HG02870 (cell line): ENCODE results near the gene TINAGL1.

ENCODE experiments used
- ATAC-seq: cut with Tn5 transposase; IDR thresholded peaks from one replicate; pipeline ENCODE4 v1.9.1; 2021; ENCODE audit warnings: mild to moderate bottlenecking, moderate library complexity; ENCODE audit not compliant: unreplicated experiment

TINAGL1 gene, protein sequence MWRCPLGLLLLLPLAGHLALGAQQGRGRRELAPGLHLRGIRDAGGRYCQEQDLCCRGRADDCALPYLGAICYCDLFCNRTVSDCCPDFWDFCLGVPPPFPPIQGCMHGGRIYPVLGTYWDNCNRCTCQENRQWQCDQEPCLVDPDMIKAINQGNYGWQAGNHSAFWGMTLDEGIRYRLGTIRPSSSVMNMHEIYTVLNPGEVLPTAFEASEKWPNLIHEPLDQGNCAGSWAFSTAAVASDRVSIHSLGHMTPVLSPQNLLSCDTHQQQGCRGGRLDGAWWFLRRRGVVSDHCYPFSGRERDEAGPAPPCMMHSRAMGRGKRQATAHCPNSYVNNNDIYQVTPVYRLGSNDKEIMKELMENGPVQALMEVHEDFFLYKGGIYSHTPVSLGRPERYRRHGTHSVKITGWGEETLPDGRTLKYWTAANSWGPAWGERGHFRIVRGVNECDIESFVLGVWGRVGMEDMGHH

DNA sequence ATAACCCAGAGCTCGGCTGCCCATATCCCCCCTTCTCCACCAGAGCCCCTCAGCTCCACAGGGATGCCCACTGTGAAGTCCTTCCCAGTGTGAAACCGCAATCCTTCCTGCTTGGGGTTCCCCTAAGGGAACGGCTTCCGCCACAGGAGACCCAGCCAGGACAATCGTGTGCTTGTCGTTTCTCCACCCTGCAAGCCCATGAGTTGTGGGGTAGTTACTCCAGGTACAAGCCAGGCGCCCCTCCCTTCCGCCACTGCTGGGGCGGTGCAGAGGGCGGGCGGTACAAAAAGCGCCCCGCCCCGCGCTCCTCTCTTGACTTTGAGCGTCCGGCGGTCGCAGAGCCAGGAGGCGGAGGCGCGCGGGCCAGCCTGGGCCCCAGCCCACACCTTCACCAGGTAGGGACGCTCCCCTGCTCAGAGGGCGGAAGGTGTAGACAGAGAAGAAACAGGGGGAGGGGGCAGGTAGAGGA, at the start of gene TINAGL1:
Gene TINAGL1 (plus strand): TSS at position 315 of the 469 bp plus-strand sequence. CDS start 634 bp downstream, outside the sequence.
- no peak for ATAC-seq

DNA sequence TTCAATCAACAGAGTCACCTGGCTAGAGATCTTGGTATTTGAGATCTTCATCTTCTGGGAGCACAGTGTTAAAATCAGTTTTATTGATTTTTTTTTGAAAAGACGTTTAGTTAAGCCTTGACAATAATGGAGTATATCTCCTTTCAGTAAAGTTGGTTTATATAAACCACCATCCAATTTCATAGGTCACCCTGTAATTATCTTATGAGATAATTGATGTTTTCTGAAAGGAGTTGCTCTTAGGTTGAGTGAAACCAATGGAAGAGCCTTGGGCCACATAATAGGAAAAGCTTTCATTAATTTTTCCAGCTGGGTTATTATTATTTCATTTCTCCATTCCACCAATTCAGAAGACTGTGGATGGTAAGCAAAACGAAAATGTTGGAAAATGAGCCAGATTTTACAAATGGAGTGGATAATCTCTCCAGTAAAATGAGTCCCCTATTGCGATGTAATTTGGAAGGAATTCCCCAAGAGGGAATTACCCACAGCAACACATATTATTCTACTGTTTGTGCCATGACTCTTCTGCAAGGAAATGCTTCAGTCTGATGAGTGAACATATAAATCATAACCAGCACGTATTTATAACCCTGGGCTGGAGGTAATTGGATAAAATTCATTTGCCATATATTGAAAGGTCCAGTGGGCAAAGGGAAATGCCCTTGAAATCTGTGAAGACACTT, 46.2 kb upstream of the TINAGL1 start:
- no peak for ATAC-seq

DNA sequence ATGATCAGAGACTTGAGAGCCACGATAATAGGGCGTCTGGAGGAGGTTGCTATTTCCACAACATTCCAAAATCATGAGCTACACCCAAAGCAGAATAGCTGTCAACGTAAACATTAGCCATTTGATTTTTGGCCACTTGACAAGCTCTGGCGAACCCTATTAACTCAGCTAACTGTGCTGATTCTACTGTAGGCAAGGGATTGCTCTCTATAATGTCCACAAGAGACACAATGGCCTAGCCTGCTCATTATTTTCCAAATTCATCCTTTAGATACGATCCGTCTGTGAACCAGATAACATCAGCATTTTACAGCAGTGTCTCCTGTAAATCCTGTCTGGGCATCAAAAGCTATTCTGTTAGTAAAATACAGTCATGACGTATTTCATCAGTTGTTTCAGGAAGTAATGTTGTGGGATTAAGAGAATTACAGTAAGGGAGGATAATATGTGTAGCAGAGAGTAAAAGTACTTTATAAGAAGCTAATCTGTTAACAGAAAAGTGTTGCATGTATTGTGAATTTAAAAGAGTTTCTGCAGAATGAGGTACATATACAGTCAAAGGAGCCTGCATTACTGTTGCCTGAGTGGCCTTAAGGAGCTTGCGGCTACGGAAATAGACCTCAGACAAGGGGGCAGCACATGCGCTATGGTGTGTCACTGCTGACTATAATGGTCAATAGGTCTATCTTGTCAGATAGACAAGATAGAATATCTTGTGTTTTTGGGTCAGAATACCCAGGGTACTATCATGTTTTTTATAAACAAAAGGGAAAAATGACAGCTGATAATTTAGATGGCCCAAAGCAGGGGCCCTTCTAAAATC, 44.9 kb upstream of the TINAGL1 start:
- no peak for ATAC-seq

DNA sequence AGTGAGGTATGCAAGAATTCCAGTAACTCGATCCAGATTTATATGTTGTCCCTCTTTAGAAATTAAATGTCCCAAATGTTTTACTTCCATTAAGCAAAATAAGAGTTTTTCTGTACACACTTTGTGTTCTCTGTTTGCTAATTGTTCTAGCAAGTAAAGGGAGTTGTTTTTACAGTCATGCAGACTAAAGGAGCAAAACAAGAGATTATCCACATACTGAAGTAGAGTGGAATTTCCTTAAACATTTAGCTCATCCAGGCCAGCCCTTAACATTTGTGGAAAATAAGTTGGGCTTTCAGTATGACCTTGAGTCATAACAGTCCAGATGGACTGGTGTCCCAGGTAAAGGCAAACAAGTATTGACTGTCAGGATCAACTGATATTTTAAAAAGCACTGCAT, 44.1 kb upstream of the TINAGL1 start:
- ATAC-seq = no peak

DNA sequence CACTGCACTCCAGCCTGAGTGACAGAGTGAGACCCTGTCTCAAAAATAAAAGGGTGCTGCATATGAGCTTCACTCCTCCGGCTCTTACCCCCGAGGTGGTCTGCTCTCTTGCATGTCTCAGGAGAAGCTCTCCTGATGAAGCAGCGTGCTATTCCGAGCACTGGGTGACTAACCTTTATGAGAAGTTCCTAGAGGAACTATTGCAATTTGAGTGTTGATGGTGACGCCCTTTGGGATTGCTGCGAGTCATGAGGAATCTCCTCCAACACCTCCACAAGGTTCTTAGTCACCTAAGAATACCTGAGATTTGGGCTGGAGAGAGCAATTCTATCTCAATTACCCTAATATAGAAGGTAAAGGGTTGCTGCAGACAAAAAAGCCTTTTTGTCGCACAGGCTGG, 40.8 kb upstream of the TINAGL1 start:
- no peak for ATAC-seq

DNA sequence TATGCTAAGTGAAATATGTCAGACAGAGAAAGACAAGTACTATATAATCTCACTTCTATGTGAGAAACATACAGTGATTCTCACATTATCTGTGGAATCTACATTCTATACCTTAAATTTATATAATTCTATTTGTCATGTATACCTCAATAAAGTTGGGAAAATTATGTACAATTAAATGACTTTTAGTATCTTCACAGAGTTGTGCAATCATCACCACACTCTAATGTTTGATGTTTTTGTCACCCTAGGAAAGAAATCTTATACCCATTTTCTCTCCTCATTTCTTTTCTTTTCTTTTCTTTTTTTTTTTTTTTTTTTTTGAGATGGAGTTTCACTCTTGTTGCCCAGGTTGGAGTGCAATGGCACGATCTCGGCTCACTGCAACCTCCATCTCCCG, 37.0 kb upstream of the TINAGL1 start:
- ATAC-seq = no peak

DNA sequence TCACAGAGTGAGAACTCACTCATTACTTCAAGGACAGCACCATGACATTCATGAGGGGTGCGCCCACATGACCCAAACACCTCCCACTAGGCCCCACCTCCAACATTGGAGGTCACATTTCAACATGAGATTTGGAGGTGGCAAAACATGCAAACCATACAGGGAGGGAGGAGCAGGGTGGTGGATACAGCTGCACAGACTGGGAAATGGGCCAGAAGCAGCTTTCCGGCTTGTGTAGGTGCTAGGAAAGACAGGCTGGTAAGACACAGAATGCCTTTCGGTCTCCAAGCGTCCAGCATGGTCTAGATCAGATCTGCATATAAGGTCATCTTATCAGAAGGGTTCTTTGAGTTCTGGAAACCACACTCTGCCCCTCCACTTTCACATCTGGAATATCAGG, 35.1 kb upstream of the TINAGL1 start:
- no peak for ATAC-seq

DNA sequence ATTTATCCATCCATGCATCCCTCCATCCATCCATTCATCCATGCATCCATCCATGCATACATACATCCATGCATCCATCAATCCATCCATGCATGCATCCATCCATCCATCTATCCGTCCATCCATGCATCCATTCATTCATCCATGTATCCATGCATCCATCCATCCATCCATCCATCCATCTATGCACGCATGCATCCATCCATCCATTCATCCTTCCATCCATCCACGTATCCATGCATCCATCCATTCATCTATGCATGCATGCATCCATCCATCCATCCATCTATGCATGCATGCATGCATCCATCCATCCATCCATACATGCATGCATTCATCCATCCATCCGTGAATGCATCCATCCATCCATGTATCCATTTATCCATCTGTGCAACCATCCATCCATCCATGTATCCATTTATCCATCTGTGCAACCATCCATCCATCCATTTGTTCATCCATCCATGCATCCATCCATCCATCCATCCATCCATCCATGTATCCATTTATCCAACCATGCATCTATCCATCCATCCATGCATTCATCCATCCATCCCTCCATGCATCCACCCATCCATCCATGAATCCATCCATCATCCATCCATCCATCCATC, 30.3 kb upstream of the TINAGL1 start:
- no peak for ATAC-seq

DNA sequence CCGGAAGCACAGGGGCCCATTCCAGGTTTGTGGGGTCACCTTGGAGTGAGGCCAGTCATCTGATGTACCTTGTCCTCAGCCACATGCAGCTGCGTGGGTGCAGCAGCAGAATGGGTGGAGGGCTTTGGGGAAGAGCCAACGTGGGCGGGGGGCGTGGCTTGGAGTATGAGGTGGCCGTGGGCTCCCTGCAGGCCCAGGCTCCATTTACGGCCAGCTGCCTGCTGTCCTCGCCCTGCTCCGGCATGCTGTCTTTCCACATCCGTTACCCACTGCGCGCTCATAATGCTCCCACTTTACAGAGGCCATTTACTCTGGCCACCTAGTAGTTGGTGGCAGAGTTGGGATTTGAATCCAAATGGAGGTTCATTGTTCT, 27.8 kb upstream of the TINAGL1 start:
- ATAC-seq = no peak

DNA sequence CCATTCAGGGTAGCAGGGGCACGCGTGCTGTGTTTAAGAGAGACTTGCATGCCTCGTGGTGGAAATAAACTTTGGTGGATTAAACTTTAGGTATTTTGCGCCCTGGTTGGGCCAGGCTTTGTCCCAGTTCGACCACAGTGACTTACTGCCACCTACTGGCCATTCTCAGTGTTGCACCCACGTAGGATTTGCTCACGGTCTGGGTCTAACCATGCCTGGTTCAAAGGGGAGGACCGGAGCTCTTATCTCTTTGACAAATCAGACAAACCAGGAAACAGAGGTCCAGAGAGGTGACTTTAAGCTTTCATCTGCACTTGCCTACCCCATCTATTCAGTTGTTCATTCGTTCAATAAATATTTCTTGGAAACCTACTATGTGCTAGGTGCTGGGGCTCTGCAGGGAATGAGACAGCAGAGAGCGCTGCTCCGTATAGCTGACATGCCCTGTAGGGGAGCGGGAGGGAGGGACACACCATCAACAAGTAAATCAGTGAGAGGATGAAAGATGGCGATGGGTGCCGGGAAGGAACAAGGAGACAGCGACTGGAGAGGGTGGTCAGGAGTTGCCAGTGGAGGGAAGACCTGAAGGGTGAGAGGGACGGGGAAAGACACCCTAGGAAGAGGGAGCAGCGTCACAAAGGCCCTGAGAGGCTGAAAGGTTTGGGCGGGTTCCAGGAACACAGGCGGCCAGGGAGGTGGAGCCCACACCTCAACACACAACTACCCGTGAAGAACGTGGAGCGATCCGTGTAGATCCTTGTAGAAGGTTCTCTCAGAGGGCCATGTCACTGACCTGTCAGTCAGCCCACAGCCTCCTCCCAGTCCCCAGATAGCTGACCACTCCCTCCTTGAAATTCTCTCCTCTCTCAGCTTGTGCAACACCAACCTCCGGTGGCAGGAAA, 27.2 kb upstream of the TINAGL1 start:
- peak; percentile 71 for ATAC-seq

DNA sequence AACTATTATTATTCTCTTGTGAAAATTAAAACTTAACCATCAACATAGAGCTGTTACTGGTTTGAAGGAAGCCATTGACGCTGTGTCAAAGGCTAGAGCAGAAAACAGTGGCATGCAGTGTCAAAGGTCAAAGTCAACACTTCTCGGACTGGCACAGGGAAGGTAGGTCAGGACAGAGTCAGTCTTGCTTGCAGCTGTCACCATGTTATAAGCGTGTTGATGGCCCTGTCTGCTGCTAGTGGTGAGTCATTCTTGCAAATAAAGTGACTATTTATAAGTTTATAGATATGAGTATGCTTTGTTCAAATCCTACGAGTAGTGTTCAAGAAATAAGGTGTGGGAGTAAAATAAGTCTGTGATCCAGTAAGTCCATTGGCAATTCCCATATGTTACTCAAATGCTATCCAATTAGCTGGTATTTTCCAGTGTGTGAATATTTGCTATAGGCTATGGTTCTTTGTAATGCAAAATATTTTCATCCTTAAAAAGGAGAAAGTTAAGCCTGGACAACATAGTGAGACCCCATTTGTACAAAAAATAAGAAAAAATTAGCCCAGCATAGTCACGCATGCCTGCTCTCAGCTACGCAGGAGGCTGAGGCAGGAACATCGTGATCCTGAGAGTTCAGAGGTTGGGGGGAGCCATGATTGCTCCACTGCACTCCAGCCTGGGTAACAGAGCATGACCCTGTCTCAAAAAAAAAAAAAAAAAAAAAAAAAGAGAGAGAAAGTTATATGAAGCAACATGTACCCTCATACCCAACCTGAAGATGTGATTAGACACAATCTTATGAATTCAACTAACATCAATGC, 26.3 kb upstream of the TINAGL1 start:
- peak; percentile 43 for ATAC-seq

DNA sequence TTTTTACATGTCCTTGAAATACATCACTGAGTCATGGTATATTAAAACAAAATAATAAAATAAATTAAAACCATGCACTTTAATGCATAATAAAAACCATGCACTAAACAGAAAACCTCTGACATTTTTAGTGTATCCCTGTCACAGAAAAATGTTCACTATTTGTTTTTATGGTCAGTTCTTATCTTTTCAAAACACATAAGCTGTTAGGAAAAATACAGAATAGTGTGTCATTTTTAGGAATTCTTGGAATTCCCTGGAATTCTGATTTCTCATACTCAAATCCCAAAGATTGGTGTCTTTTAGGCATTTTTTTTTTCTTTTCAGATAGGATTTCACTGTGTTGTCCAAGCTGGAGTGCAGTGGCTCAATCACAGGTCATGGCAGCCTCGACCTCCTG, 25.1 kb upstream of the TINAGL1 start:
- no peak for ATAC-seq

DNA sequence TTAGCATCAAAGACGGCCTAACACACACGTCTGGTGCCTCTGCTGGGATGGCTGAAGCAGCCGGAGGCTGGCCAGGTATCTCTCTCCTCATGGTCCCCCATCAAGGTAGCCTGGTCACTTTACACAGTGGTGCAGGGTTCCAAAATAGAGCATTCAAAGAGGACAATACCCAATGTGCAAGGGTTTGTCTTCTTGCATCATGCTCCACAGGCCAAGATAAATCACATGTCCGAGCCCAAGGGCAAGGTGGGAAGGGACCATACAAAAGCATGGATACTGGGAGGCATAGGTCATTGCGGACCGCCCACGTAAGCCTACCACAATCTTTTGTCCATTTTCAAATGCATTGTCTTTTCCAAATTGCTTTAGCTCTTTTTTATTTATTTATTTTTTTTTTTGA, 23.8 kb upstream of the TINAGL1 start:
- no peak for ATAC-seq

DNA sequence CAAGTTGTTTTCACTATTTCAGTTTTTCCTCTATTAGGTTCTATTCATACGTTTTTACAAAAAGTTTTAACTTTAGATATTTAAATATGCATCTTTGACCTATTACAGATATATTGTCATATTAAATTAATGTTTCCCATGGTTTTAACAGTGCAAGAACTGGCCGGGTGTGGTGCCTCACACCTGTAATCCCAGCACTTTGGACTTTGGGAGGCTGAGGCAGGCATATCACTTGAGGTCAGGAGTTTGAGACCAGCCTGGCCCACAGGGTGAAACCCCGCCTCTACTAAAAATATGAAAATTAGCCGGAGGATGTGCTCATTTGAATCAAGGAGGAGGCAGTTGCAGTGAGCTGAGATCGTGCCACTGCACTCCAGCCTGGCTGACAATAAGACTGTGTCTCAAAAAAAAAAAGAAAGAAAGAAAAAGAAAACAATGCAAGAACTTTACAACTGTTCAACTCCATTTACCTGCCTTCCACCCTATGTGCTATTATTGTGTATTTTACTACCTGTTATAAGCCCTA, 19.8 kb upstream of the TINAGL1 start:
- no peak for ATAC-seq

DNA sequence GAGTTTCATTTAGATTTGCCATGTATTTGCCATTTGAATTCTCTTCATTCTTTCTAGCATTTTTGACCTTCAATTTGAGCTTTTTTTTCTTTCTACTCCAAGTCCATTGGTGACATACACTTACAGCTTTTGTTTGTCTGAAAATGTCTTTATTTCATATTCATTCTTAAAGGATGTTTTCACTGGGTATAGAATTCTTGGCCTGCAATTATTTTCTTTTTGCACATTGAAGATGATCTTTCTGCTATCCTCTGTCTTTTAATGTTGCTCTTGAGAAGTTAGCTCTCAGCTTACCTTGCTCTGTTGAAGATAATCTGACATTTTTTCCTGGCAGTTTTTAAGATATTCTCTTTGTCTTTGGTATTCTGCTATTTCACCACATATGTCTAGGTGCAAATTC, 16.6 kb upstream of the TINAGL1 start:
- ATAC-seq = no peak

DNA sequence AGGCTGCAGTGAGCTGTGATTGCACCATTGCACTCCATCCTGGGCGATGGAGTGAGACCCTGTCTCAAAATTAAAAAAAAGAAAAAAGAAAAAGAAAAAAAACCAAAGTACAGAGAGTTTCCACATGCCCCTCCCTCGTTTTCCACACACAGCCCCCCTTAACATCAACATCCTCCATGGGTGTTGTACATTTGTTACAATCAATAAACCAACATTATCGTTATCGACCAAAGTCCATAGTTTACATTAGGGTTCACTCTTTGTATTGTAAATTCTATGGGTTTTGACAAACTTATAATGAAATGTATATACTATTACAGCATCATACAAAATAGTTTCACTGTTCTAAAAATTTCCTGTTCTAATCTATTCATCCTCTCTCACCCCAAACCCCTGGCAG, 15.9 kb upstream of the TINAGL1 start:
- ATAC-seq = no peak

DNA sequence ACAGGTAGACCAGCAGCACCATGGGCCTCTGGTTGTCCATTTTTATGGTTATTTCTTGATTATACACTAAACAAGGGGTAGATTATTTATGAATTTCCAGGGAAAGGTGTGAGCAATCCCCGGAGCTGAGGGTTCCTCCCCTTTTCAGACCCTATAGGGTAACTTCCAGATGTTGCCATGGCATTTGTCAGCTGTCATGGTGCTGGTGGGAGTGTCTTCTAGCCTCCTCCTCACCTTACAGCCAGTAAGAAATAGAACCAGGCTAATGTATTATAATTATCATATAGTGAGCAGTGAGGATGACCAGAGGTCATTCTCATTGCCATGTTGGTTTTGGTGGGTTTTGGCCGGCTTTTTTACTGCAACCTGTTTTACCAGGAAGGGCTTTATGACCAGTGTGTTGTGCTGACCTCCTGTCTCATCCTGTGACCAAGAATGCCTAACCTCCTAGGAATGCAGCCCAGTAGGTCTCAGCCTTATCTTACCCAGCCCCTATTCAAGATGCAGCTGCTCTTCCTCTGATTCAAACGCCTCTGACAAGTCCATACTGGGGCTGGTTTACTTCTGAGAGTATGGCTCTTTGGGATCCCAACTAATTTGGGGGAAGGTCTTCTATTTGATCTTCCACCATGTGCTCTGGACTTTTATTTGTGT, 13.5 kb upstream of the TINAGL1 start:
- ATAC-seq = no peak

DNA sequence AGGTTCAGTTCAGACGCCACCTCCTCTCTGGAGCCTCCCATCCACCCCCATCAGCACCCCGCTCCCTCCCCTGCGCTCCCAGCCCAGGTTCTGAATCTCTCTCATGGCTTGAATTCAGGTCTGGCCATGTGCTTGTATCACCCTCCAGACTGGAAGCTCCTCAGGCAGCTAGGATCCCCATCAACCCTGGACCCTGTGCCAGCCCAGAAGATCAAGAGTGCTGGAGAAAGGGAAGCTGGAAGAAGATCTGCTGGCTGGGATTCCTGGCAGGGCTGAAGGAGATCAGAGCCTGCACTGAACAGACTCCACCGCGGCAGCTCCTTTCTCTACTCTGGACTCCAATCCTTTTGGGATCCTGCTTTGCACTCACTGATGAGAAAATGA, 11.7 kb upstream of the TINAGL1 start:
- no peak for ATAC-seq
